Fibroblast of the aortic adventitia (primary cell): Measurements from ENCODE around the gene SARS1. TPM values are rescaled to one million over a fixed set of nuclear protein-coding genes. Genes with fewer than 3 reads are reported as not detected.

ENCODE experiments used
- DNase-seq: peaks from one replicate; pipeline ENCODE4 v3.0.0-alpha.2; 2010; ENCODE audit warnings: low read depth
- H3K4me3 ChIP-seq: 2 replicates; pipeline ENCODE4 v1.5.1; 2011; ENCODE audit warnings: low read depth, mild to moderate bottlenecking, control low read depth, low read length, moderate library complexity
- total RNA-seq: library from RNA; depleted of rRNA; stranded (reverse); fragments of >200 nt; gene quantifications from 2 replicates; pipeline ENCODE4 v1.2.3, GENCODE V29; 2012; ENCODE audit warnings: low replicate concordance
- TF ChIP-seq, protein P1 (sequence below): IDR thresholded peaks from 2 replicates; pipeline ENCODE4 v1.5.1; 2011; ENCODE audit warnings: mild to moderate bottlenecking, low read length, control low read depth, inconsistent platforms; ENCODE audit not compliant: insufficient read depth

Gene SARS1
- total RNA-seq, 1 donor = 321 TPM

- H3K4me3 ChIP-seq = no peak overlapping the region
- TF ChIP-seq, protein P1, sequence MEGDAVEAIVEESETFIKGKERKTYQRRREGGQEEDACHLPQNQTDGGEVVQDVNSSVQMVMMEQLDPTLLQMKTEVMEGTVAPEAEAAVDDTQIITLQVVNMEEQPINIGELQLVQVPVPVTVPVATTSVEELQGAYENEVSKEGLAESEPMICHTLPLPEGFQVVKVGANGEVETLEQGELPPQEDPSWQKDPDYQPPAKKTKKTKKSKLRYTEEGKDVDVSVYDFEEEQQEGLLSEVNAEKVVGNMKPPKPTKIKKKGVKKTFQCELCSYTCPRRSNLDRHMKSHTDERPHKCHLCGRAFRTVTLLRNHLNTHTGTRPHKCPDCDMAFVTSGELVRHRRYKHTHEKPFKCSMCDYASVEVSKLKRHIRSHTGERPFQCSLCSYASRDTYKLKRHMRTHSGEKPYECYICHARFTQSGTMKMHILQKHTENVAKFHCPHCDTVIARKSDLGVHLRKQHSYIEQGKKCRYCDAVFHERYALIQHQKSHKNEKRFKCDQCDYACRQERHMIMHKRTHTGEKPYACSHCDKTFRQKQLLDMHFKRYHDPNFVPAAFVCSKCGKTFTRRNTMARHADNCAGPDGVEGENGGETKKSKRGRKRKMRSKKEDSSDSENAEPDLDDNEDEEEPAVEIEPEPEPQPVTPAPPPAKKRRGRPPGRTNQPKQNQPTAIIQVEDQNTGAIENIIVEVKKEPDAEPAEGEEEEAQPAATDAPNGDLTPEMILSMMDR = no peak
- no peak for DNase-seq
Observed at GRCh38 chr1:109243860-109244552, 30.3 kb downstream of the SARS1 start.

DNA sequence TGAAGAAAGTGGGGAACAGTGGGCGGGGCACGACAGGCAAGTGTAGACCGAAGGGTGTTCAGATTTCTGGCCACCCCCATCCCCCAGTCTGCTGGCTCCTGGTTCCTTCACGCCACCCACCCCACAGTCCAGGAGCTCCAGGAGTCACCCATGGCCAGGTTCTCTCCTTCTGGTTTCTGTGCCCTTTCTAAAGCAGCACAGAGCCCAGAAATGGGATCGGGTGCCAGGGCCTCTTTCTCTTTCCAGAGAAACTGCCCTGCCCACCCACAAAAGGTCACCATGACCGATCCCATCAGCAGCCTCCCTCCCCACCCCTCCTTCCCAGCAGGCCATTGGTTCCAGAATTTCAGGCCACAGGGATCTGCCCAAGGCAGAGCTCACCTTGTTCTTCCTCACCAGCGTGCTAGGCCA lies 32.4 kb downstream of the SARS1 start:
- TF ChIP-seq, protein P1 = no peak
- no peak overlapping the region for H3K4me3 ChIP-seq
- DNase-seq = no peak

DNA sequence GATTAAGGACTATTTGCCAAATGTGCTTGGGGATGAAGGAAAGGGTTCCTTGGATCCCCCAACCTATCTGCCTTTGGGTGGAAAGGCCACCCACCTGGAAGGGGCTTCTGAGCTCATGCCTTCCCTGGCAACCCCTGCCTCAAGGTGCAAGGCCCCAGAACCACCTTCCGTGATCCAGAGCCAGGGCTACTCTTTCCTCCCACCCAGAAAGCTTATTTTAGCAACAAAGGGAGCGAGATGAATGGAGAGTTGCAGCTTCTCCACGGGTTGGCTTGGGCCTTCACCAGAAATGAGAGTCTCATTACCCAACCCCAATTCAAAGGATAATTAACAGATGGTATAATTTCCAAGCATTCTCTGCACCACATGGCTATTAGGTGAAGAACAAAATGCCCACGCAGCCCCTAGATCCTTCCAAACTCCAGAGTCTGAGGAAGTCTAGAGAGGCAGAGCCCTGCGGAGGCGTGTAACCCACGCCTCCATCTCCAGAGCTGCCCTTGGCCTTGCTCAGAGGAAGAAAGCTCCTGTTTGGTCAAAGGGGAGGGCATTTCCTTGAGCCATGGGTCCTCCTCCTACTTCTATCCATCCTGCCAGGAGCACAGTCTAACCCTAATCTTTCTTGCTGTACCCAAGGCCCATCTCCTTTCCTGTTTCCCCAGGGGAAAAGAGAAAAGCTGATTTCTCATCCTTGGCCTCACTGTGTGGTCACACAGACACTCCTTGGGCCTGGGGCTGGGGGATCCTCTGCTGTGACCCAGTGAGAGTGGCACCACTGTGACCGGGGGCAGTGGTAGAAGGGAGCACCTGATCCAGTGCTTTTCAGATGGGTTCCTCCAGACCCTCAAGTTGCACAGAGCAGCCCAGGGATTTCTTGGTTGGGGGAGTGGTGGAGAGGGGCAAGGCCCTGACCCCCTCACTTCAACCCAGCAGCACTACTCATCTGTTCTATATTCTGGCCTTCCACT lies 34.0 kb downstream of the SARS1 start:
- no peak overlapping the region for H3K4me3 ChIP-seq
- TF ChIP-seq, protein P1 = no peak
- no peak for DNase-seq

GRCh38 chr1:109248444-109248796 lies 34.7 kb downstream of the SARS1 start:
- H3K4me3 ChIP-seq = no peak overlapping the region
- DNase-seq = no peak
- TF ChIP-seq, protein P1 = no peak

DNA sequence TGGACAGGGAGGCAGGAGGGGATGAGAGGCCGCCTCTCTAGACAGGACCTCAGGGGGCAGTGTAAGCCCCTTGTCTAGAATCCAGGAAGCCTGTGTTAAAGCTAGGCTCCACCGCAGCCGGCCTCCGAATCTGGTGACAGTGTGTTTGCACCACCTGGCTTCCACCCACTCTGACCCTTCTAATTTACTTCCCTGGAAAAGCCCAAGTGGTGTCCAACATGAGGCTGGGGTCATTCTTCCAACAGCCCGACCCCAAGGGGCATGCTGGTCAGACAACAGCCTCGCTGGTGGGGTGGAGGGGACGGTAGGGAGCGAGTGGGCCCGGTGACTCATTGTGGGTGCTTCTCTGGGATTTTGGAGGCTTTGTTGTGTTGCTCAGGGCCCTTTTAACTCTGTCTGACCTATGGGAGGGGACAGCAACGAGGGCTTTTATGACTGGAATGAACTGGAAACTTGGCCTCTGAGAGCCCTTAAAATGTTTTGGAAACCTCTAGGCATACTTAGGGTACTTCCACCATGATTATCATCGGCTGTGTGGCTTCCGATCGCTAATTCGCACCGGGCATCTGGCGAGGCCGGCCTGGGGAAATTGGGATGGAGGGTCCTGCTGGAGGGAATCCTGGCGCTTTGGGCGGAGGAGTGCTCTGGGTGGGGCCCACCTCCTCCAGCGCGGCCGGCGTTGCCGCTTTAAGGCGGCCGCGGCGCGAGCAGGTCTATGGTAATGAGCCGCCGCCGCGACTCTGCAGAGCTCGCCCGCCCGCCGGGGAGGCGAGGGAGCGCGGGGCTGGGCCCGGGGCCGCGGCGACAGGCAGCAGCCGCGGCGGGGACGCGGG lies 35.3 kb downstream of the SARS1 start, which contains the start of gene CELSR2:
CELSR2 (plus strand) TSS at position 743 of the 833 bp plus-strand sequence. CDS start 541 bp downstream, outside the sequence.
- peak within 1 kb of the TSS; percentile 54 for H3K4me3 ChIP-seq
- TF ChIP-seq, protein P1 = no peak
- peak; percentile 39 for DNase-seq
